ENCODE measurements around the gene CRB3. TPM values are rescaled to one million over a fixed set of nuclear protein-coding genes. Genes with fewer than 3 reads are reported as not detected.
A peak's percentile ranks its signal among the peaks of the same experiment; 100 is the strongest.

Gene CRB3
- polyA plus RNA-seq = 10 to 100 TPM; 50.8 to 87.6 TPM

DNA sequence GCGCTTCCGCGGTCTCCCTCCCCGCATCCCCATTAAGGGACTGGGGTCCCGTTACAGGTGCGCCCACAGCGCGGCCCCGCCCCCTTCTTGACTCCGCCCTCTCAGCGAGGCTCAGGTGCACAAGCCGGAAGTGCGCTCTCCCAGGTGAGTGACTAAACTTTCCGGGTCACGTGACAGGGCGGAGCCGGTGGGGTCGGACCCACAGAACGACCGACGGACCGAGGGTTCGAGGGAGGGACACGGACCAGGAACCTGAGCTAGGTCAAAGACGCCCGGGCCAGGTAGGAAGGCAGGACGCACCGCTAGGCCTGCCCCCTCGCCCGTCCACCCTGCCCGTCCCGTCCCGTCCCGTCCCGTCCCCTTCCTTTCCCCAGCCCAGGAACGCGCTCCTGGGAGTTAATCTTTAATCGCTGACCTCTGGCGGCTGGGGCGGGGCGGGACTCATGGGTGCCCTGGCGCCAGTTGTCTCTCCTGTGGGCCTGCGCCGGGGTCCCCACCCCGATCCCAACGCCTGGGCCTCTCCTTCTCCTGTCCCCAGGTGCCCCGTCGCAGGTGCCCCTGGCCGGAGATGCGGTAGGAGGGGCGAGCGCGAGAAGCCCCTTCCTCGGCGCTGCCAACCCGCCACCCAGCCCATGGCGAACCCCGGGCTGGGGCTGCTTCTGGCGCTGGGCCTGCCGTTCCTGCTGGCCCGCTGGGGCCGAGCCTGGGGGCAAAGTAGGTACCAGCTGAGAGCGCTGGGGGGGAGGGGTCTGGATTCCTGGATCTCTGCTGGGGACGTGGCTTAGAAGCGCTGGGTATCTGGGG, at the start of gene CRB3:
Gene CRB3, plus strand, starts transcription at position 202 of the 804 bp plus-strand sequence. Its CDS starts 431 bp downstream, at position 633.
- 5 to 7% methylated on average over 64 to 65 of the region's 65 CpGs for WGBS, 2 donors
- peak within 1 kb of the TSS; percentile 44 to 92 for H3K27ac ChIP-seq (ENCODE audit: low read depth in 2 of 2, low read length in 1 of 2)
- H3K27me3 ChIP-seq (ENCODE audit: control insufficient read depth in 1 of 2, insufficient read depth in 2 of 2, low read length in 2 of 2) = no peaks in the 10 kb centered on the region
- H3K36me3 ChIP-seq (ENCODE audit: control insufficient read depth in 2 of 2, insufficient read depth in 2 of 2, low read length in 1 of 2) = peaks cover 0 to 20% of the 10 kb centered on the region in 2 donors
- H3K4me3 ChIP-seq (ENCODE audit: low read depth in 1 of 2, low read length in 2 of 2) = peak within 1 kb of the TSS; percentile 81 to 94
- peaks cover 2 to 9% of the 10 kb centered on the region in 2 donors for H3K4me1 ChIP-seq (ENCODE audit: control insufficient read depth in 2 of 2, insufficient read depth in 2 of 2, low read length in 1 of 2)
- no peaks in the 10 kb centered on the region for H3K9me3 ChIP-seq (ENCODE audit: control insufficient read depth in 2 of 2, insufficient read depth in 1 of 2, low read depth in 1 of 2, low read length in 1 of 2)

DNA sequence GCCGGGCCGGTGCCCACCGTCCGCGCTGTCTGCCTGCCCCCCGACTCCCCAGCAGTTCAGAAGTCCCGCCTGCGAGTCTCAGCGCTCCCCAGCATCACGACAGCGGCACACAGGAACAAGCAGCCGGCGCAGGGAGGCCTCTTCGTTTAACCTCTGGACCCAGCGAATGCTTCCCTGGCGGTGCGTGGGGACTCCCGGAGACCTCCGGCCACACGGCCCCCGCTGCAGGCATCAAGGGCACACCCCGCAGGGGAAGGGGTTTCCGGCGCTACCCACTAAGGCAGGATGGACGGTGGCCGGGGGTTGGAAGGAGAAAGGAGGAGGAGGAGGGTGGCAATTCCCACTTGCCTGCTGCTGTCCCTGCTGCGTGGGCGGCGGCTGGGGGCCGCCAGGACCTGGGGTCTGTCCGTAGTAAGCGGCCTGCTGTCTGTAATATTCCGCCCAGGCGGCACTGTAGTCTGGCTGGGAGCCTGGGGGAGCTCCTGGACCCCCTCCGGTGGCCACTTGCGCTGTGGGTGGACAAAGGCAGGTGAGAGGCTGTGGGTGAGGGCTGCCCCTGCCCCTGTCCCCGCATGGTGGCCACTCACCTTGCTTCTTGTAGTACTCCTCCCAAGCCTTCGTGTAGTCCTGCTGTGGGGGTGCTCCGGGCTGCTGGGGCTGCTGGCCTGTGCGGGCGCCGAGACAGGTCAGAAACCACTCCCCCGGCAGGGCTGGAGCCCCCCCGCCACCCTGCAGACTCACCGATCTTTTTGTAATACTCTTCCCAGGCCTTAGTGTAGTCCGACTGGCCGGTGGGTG, 49.1 kb upstream of the CRB3 start:
- H3K9me3 ChIP-seq (ENCODE audit: control insufficient read depth in 2 of 2, insufficient read depth in 1 of 2, low read depth in 1 of 2, low read length in 1 of 2) = no peaks in the 10 kb centered on the region
- H3K27ac ChIP-seq (ENCODE audit: low read depth in 2 of 2, low read length in 1 of 2) = no peak overlapping the region
- H3K36me3 ChIP-seq (ENCODE audit: control insufficient read depth in 2 of 2, insufficient read depth in 2 of 2, low read length in 1 of 2) = peaks cover 34 to 53% of the 10 kb centered on the region in 2 donors
- H3K4me3 ChIP-seq (ENCODE audit: low read depth in 1 of 2, low read length in 2 of 2) = no peak overlapping the region
- peaks cover 0 to 2% of the 10 kb centered on the region in 2 donors for H3K4me1 ChIP-seq (ENCODE audit: control insufficient read depth in 2 of 2, insufficient read depth in 2 of 2, low read length in 1 of 2)
- WGBS, 2 donors = 91 to 92% methylated on average over 46 to 47 of the region's 47 CpGs
- H3K27me3 ChIP-seq (ENCODE audit: control insufficient read depth in 1 of 2, insufficient read depth in 2 of 2, low read length in 2 of 2) = no peaks in the 10 kb centered on the region

- Histone ChIP-seq H3K27ac (ENCODE audit: low read depth in 2 of 2, low read length in 1 of 2) (no peak overlapping the region), H3K27me3 (ENCODE audit: control insufficient read depth in 1 of 2, insufficient read depth in 2 of 2, low read length in 2 of 2) (no peaks in the 10 kb centered on the region), H3K4me1 (ENCODE audit: control insufficient read depth in 2 of 2, insufficient read depth in 2 of 2, low read length in 1 of 2) (peaks cover 0 to 2% of the 10 kb centered on the region in 2 donors), H3K36me3 (ENCODE audit: control insufficient read depth in 2 of 2, insufficient read depth in 2 of 2, low read length in 1 of 2) (peaks cover 37 to 60% of the 10 kb centered on the region in 2 donors), H3K4me3 (ENCODE audit: low read depth in 1 of 2, low read length in 2 of 2) (no peak overlapping the region), H3K9me3 (ENCODE audit: control insufficient read depth in 2 of 2, insufficient read depth in 1 of 2, low read depth in 1 of 2, low read length in 1 of 2) (no peaks in the 10 kb centered on the region)
- WGBS, 2 donors = 92 to 94% methylated on average over 32 of the region's 32 CpGs
Measured at GRCh38 chr19:6415591-6416190, 48.4 kb upstream of the CRB3 start.

- Histone ChIP-seq H3K36me3 (ENCODE audit: control insufficient read depth in 2 of 2, insufficient read depth in 2 of 2, low read length in 1 of 2) (peaks cover 41 to 72% of the 10 kb centered on the region in 2 donors), H3K27ac (ENCODE audit: low read depth in 2 of 2, low read length in 1 of 2) (no peak overlapping the region), H3K27me3 (ENCODE audit: control insufficient read depth in 1 of 2, insufficient read depth in 2 of 2, low read length in 2 of 2) (no peaks in the 10 kb centered on the region), H3K4me3 (ENCODE audit: low read depth in 1 of 2, low read length in 2 of 2) (no peak overlapping the region), H3K4me1 (ENCODE audit: control insufficient read depth in 2 of 2, insufficient read depth in 2 of 2, low read length in 1 of 2) (peaks cover 0 to 2% of the 10 kb centered on the region in 2 donors), H3K9me3 (ENCODE audit: control insufficient read depth in 2 of 2, insufficient read depth in 1 of 2, low read depth in 1 of 2, low read length in 1 of 2) (no peaks in the 10 kb centered on the region)
- WGBS, 2 donors = 91% methylated on average over 29 of the region's 29 CpGs
Measured at GRCh38 chr19:6416658-6417405, 47.2 kb upstream of the CRB3 start.

DNA sequence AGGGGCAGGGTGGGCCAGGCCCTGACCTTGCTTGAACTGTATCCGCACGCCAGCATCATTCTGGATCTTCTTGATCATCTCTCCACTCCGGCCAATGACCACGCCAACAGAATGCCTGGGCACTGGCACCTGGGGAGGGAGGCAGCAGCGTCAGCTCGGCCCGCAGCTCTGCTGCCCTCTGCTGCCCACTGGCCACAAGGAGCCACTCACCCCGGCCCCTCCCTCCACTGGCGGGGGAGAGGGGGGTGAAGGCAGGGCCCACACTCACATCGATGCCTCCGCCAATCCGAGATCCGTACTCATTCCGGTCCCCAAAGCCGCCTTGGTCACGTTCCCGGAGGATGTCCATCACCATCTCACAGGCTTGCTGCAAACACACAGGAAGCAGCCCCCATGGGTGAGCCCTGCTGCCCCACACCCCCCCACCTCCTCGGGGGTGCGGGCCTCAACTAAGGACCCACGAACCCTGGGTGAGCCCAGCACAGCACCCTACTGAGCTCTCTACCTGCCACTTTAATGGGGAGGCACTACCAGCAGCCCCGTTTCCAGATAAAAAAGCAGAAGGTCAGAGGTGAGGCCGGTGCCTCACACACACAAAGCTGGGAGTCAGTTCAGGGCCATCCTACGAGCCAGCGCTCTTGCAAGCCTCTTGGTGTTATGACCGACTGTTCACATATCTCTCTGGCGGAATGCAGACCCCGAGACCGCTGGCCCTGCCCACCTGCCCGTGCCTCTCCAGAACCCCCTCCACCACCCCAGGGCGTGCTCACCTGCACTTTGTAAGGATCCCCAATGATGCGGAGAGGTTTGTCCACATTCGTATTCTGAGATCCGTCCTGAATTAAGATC, 46.1 kb upstream of the CRB3 start:
- peaks cover 0 to under 1% of the 10 kb centered on the region in 2 donors for H3K4me1 ChIP-seq (ENCODE audit: control insufficient read depth in 2 of 2, insufficient read depth in 2 of 2, low read length in 1 of 2)
- no peak overlapping the region for H3K4me3 ChIP-seq (ENCODE audit: low read depth in 1 of 2, low read length in 2 of 2)
- peaks cover 41 to 72% of the 10 kb centered on the region in 2 donors for H3K36me3 ChIP-seq (ENCODE audit: control insufficient read depth in 2 of 2, insufficient read depth in 2 of 2, low read length in 1 of 2)
- H3K27me3 ChIP-seq (ENCODE audit: control insufficient read depth in 1 of 2, insufficient read depth in 2 of 2, low read length in 2 of 2) = no peaks in the 10 kb centered on the region
- no peak overlapping the region for H3K27ac ChIP-seq (ENCODE audit: low read depth in 2 of 2, low read length in 1 of 2)
- no peaks in the 10 kb centered on the region for H3K9me3 ChIP-seq (ENCODE audit: control insufficient read depth in 2 of 2, insufficient read depth in 1 of 2, low read depth in 1 of 2, low read length in 1 of 2)
- WGBS, 2 donors = 78 to 84% methylated on average over 29 to 33 of the region's 33 CpGs

DNA sequence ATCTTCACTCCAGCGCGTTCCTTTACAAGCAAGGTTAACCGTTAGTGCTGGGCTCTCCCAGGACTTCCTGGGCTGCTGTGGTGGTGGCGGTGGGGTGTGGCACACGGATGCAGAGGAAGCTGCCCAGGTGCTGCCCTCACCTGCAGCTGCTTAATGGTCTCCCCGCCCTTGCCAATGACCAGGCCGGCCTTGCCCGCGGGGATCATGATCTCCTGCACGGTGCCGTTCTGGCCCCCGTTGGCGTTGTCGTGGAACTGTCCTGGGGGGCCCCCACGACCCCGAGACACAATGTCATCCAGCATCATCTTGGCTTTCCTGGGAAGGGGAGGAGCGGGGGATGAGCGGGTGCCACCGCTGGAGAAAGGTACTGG, 45.5 kb upstream of the CRB3 start:
- H3K4me1 ChIP-seq (ENCODE audit: control insufficient read depth in 2 of 2, insufficient read depth in 2 of 2, low read length in 1 of 2) = peaks cover 0 to 6% of the 10 kb centered on the region in 2 donors
- H3K36me3 ChIP-seq (ENCODE audit: control insufficient read depth in 2 of 2, insufficient read depth in 2 of 2, low read length in 1 of 2) = peaks cover 41 to 72% of the 10 kb centered on the region in 2 donors
- H3K4me3 ChIP-seq (ENCODE audit: low read depth in 1 of 2, low read length in 2 of 2) = no peak overlapping the region
- H3K9me3 ChIP-seq (ENCODE audit: control insufficient read depth in 2 of 2, insufficient read depth in 1 of 2, low read depth in 1 of 2, low read length in 1 of 2) = no peaks in the 10 kb centered on the region
- H3K27ac ChIP-seq (ENCODE audit: low read depth in 2 of 2, low read length in 1 of 2) = no peak overlapping the region
- 87 to 92% methylated on average over 19 of the region's 19 CpGs for WGBS, 2 donors
- no peaks in the 10 kb centered on the region for H3K27me3 ChIP-seq (ENCODE audit: control insufficient read depth in 1 of 2, insufficient read depth in 2 of 2, low read length in 2 of 2)

GRCh38 chr19:6421075-6422014, 42.7 kb upstream of the CRB3 start:
- peaks cover 29 to 52% of the 10 kb centered on the region in 2 donors for H3K36me3 ChIP-seq (ENCODE audit: control insufficient read depth in 2 of 2, insufficient read depth in 2 of 2, low read length in 1 of 2)
- H3K4me3 ChIP-seq (ENCODE audit: low read depth in 1 of 2, low read length in 2 of 2) = no peak overlapping the region
- no peak overlapping the region for H3K27ac ChIP-seq (ENCODE audit: low read depth in 2 of 2, low read length in 1 of 2)
- H3K27me3 ChIP-seq (ENCODE audit: control insufficient read depth in 1 of 2, insufficient read depth in 2 of 2, low read length in 2 of 2) = no peaks in the 10 kb centered on the region
- 74 to 82% methylated on average over 20 of the region's 20 CpGs for WGBS, 2 donors
- peaks cover 0 to 10% of the 10 kb centered on the region in 2 donors for H3K4me1 ChIP-seq (ENCODE audit: control insufficient read depth in 2 of 2, insufficient read depth in 2 of 2, low read length in 1 of 2)
- H3K9me3 ChIP-seq (ENCODE audit: control insufficient read depth in 2 of 2, insufficient read depth in 1 of 2, low read depth in 1 of 2, low read length in 1 of 2) = no peaks in the 10 kb centered on the region
